Naive thymus-derived CD8-positive, alpha-beta T cell (primary cell): ENCODE results near the gene GNGT2. TPM values are rescaled to one million over a fixed set of nuclear protein-coding genes. Genes with fewer than 3 reads are reported as not detected.
A peak's percentile ranks its signal among the peaks of the same experiment; 100 is the strongest.

ENCODE experiments used
- ATAC-seq, 2 donors: fragments of 150-1000 bp; cut with Tn5 transposase in 1 of 2; sonication (Bioruptor Pico), chemical (Tn5 transposase) in 1 of 2; 1 replicate in 1 of 2; 2 replicates in 1 of 2; pipeline ENCODE4 v1.10.0; 2021; ENCODE audit warnings: mild to moderate bottlenecking in 2 of 2, moderate library complexity in 2 of 2
- POLR2A ChIA-PET: fragments of 350-600 bp; sonication (Branson Sonifier 250); formaldehyde crosslinking; loops from one replicate; lab custom pipeline; 2021; ENCODE audit warnings: antibody characterized with exemption; lab: Charles Lee
- DNase-seq, 10 donors: peaks; one replicate each; pipeline versions ENCODE4 v3.0.0 to v3.0.0-alpha.2; 2020 to 2022
- H3K27ac Mint-ChIP-seq, 10 donors: one replicate each; pipeline ENCODE4 v1.8.0; 2020 to 2022; ENCODE audit warnings: mild to moderate bottlenecking in 10 of 10, mixed read lengths in 10 of 10, moderate library complexity in 4 of 10, inconsistent platforms in 1 of 10
- H3K27me3 Mint-ChIP-seq, 5 donors: one replicate each; pipeline ENCODE4 v1.8.0; 2021 to 2022; ENCODE audit warnings: mixed read lengths in 5 of 5
- H3K36me3 Mint-ChIP-seq, 3 donors: one replicate each; pipeline ENCODE4 v1.8.0; 2020 to 2022; ENCODE audit warnings: mixed read lengths in 3 of 3, mild to moderate bottlenecking in 2 of 3, inconsistent platforms in 1 of 3
- H3K4me1 Mint-ChIP-seq, 4 donors: one replicate each; pipeline ENCODE4 v1.8.0; 2021 to 2022; ENCODE audit warnings: mixed read lengths in 4 of 4
- H3K4me3 Mint-ChIP-seq, 10 donors: one replicate each; pipeline ENCODE4 v1.8.0; 2020 to 2022; ENCODE audit warnings: mild to moderate bottlenecking in 10 of 10, mixed read lengths in 10 of 10, moderate library complexity in 6 of 10, inconsistent platforms in 1 of 10
- H3K9me3 Mint-ChIP-seq, 9 donors: one replicate each; pipeline ENCODE4 v1.8.0; 2020 to 2022; ENCODE audit warnings: mixed read lengths in 9 of 9, mild to moderate bottlenecking in 3 of 9, inconsistent platforms in 1 of 9, moderate library complexity in 1 of 9
- polyA plus RNA-seq, 3 donors: library from polyadenylated mRNA; unstranded; fragments of 300-500 nt; fragmentation: Illumina TruSeq; gene quantifications; one replicate each; pipeline ENCODE4 v1.2.3, GENCODE V29; 2021
- total RNA-seq, 8 experiments: library from RNA in 2 of 8; stranded (reverse) in 2 of 8; gene quantifications; one replicate each; pipeline ENCODE4 v1.2.3 and lab custom pipeline; 2021 to 2026

GNGT2 gene
- total and polyA plus RNA-seq, 5 experiments from 2014 or later, result 4.7 to 25.8 (median 14.7) TPM

DNA sequence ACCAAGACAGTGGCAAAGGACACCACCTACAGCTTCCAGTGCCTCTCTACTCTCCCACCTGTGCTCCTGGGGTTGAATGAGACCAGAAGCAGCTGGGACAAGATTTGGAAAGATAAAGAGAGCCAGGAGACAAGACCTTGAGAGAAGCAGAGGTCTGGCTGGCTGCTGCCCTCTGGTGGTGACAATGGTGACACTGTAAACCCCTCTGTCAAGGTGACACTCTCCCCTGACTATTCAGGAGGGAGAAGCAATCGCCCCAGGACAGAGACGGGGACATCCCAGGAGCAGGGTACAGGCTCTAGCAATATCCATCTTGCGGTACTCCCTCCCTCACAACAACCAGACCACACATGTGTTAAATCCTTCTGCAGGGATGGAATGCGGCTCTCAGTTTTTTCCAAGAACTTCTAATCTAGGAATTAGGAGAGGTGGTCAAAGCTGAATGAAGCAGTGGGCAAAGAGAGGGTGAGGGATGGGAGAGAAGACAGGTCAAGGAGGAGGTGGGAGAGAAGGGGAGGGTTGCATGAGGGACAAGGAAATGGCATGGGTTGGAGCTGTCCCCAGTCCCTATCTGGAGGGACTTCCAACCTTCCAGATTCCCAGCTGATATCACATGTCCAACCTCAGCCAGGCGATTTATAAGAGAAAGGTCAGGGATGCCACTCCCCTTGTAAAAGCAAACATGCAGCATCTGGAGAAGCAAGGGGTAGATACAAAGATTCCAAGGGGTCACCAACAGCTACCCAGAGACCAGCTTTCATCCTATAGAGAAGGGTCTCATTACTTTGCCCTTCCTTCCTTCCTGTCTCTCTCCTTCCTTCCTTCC is 17.3 kb upstream of the GNGT2 start:
- Mint-ChIP-seq H3K27ac (peak overlapping the region in 4 of 10 donors; percentile 33 to 88 (median 62)), H3K9me3 (no peaks in the 10 kb centered on the region), H3K36me3 (peaks cover 0 to 4% (median 0%) of the 10 kb centered on the region in 3 donors), H3K27me3 (peaks cover 0 to 3% (median 0%) of the 10 kb centered on the region in 5 donors), H3K4me1 (peaks cover 25 to 56% (median 46%) of the 10 kb centered on the region in 4 donors), H3K4me3 (peak overlapping the region in 4 of 10 donors; percentile 16 to 60 (median 50))
- ATAC-seq, result peak; percentile 29 to 37
- POLR2A ChIA-PET, result interaction anchor here (0.8 to 8.9 kb wide), 5 partner anchors 11 to 47 kb away, joined by 3 to 112 read pairs (median 20); no protein-coding TSS in a partner anchor
- DNase-seq, result peak; percentile 60 to 90 (median 73)

GRCh38 chr17:49226771-49227435 is 16.5 kb upstream of the GNGT2 start:
- Mint-ChIP-seq H3K36me3 (peaks cover 0 to 11% (median 2%) of the 10 kb centered on the region in 3 donors), H3K9me3 (no peaks in the 10 kb centered on the region), H3K27ac (peak overlapping the region in 4 of 10 donors; percentile 33 to 88 (median 62)), H3K27me3 (peaks cover 0 to 3% (median 0%) of the 10 kb centered on the region in 5 donors), H3K4me3 (peak overlapping the region in 1 of 10 donors; percentile 60), H3K4me1 (peaks cover 26 to 59% (median 50%) of the 10 kb centered on the region in 4 donors)
- ATAC-seq (no peak), DNase-seq (no peak)
- POLR2A ChIA-PET, result interaction anchor here (0.6 to 8.9 kb wide), 7 partner anchors 10 to 48 kb away, joined by 3 to 112 read pairs (median 6); no protein-coding TSS in a partner anchor

- Mint-ChIP-seq H3K4me3 (peak overlapping the region in 4 of 10 donors; percentile 22 to 64 (median 36)), H3K36me3 (peaks cover 0 to 16% (median 2%) of the 10 kb centered on the region in 3 donors), H3K4me1 (peaks cover 25 to 50% (median 44%) of the 10 kb centered on the region in 4 donors), H3K27ac (peak overlapping the region in 1 of 10 donors; percentile 71), H3K27me3 (peaks cover 0 to 2% (median 0%) of the 10 kb centered on the region in 5 donors), H3K9me3 (no peaks in the 10 kb centered on the region)
- DNase-seq (no peak), ATAC-seq (no peak)
- POLR2A ChIA-PET, result interaction anchor here (0.7 to 8.9 kb wide), 5 partner anchors 9 to 45 kb away, joined by 3 to 112 read pairs (median 6); no protein-coding TSS in a partner anchor
Measured at GRCh38 chr17:49225554-49226236, 15.3 kb upstream of the GNGT2 start.

DNA sequence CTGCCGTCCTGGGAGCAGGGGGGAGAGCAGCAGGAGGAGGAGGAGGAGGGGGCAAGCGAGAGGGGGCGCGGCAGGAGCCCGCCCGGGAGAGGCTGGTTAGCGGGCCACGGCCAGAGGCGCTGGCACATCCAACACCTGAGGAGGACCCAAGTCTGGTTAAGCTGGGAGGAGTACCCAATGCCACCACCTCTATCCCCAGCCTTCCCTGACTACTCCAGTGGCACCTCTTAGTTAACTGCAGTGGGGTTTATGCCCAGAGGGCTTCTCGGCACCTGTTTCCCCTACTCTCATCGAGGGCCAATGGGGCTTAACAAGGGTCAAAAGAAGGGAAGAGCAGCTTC is 14.6 kb upstream of the GNGT2 start:
- no peak for ATAC-seq
- peaks cover 0 to 19% (median 2%) of the 10 kb centered on the region in 3 donors for H3K36me3 Mint-ChIP-seq
- no peaks in the 10 kb centered on the region for H3K9me3 Mint-ChIP-seq
- peaks cover 25 to 54% (median 47%) of the 10 kb centered on the region in 4 donors for H3K4me1 Mint-ChIP-seq
- H3K27ac Mint-ChIP-seq, result peak overlapping the region in 2 of 10 donors; percentile 24 to 84
- H3K4me3 Mint-ChIP-seq, result peak overlapping the region; percentile 67 to 87 (median 84)
- H3K27me3 Mint-ChIP-seq, result peaks cover 0 to 2% (median 0%) of the 10 kb centered on the region in 5 donors
- POLR2A ChIA-PET, result interaction anchor here (0.9 to 8.9 kb wide), 5 partner anchors 8 to 332 kb away, joined by 3 to 112 read pairs (median 6); partner anchors contain the start of gene ATP5MC1
- no peak for DNase-seq

DNA sequence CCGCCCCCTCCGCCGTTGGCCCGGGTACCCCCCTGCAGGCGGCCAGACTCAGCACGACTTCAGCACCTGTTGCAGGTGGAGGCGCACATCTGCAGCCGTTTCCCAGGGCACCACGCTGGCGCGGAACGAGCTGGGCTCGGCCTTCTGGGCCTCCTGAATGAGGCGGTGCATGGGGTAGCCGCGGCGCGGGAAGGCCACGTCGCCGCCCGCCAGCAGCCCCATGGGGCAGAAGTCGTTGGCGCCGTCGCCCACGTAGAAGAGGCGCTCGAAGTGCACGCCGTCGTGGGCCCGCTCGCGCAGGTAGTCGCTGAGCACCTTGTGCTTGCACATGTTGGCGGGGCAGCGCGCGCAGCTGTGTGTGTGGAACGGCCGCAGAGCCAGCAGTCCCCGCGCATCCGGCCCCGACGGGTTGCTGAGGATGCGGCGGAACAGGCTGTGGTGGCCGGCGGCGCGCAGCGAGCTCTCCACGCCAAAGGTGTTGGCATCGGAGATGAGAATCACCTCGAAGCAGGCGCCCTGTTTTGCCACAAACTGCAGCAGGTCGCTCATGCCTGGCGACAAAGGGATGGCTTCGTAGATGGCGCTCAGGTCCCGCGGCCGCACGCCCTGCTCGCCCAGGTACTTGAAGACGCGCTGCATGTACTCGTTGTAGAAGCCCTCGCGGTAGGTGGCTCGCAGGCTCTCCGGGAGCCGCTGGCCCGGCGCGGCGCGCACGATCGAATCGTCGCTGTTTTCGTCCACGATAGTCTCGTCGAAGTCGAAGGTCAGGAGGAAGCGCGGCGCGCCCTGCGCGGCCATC is 14.0 kb upstream of the GNGT2 start:
- Mint-ChIP-seq H3K36me3 (peaks cover 0 to 19% (median 2%) of the 10 kb centered on the region in 3 donors), H3K9me3 (no peaks in the 10 kb centered on the region), H3K27me3 (no peaks in the 10 kb centered on the region), H3K4me3 (peak overlapping the region; percentile 67 to 87 (median 84)), H3K4me1 (peaks cover 23 to 55% (median 47%) of the 10 kb centered on the region in 4 donors), H3K27ac (peak overlapping the region in 5 of 10 donors; percentile 24 to 86 (median 73))
- DNase-seq (peak; percentile 35 to 75 (median 56)), ATAC-seq (peak; percentile 60 to 66)
- POLR2A ChIA-PET, result interaction anchor here (0.9 to 8.9 kb wide), 7 partner anchors 7 to 332 kb away, joined by 3 to 112 read pairs (median 6); partner anchors contain the start of genes ABI3, ATP5MC1 and GNGT2

DNA sequence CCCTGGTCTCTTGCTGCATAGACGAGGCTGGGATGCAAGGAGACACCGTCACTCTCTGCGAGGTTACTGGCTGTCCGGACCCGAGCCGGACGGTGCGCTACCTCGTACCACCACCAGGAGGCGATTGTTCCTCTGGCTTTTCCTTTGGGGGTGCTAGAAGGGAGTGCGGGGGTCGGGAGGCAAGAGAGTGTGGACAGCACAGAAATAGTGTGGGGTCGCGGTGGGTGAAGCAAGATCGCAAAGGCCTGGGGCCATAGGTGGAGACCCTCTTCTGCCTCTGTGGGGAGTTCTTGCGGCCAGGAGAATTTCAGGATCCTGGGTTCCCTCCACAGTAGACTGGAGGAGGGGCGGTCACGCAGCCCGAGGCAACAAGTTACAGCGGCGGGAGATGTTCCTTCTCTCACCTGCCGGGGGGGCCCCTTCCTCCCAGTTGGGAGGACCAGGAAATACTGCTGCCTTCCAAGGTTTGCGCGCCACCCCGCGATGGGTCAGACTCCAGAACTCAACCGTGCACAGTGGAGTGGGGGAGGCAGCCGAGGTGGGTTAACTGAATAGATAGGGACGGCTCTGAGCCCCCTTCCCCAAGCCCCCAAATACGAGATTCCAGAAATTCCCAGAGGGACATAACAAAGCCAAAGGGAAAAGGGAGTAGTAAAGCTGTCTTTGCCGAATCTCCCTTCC is 13.3 kb upstream of the GNGT2 start:
- peaks cover 0 to 20% (median 2%) of the 10 kb centered on the region in 3 donors for H3K36me3 Mint-ChIP-seq
- peak overlapping the region in 9 of 10 donors; percentile 61 to 86 (median 73) for H3K27ac Mint-ChIP-seq
- peaks cover 26 to 61% (median 53%) of the 10 kb centered on the region in 4 donors for H3K4me1 Mint-ChIP-seq
- DNase-seq (peak; percentile 40 to 82 (median 62)), ATAC-seq (peak; percentile 1 to 5)
- POLR2A ChIA-PET, result interaction anchor here (0.9 to 8.9 kb wide), 8 partner anchors 7 to 331 kb away, joined by 3 to 112 read pairs (median 6); partner anchors contain the start of genes ABI3, ATP5MC1 and GNGT2
- H3K27me3 Mint-ChIP-seq, result no peaks in the 10 kb centered on the region
- no peaks in the 10 kb centered on the region for H3K9me3 Mint-ChIP-seq
- peak overlapping the region; percentile 67 to 87 (median 84) for H3K4me3 Mint-ChIP-seq

DNA sequence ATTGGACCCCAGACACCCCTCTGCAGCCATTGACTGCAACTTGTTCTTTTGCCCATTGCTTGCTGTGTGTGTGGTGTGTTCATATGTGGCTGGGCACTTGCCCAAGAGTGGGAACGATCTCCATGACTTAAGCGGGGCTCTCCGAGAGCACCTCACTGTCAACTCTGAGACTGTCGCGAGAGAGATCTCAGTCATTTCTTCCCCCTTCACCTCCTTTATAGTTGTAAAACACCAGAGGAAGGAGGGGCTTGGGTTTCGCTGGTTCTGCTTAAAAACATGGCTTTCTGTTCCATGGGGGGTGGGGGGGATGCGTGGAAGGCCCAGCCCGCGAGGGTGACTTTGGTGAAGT is 12.8 kb upstream of the GNGT2 start:
- H3K9me3 Mint-ChIP-seq, result no peaks in the 10 kb centered on the region
- no peaks in the 10 kb centered on the region for H3K27me3 Mint-ChIP-seq
- ATAC-seq (no peak), DNase-seq (no peak)
- POLR2A ChIA-PET, result interaction anchor here (1.2 to 8.9 kb wide), 4 partner anchors 8 to 42 kb away, joined by 3 to 112 read pairs (median 6); partner anchors contain the start of genes ABI3 and GNGT2
- H3K4me1 Mint-ChIP-seq, result peaks cover 30 to 64% (median 58%) of the 10 kb centered on the region in 4 donors
- H3K4me3 Mint-ChIP-seq, result peak overlapping the region; percentile 67 to 87 (median 84)
- peak overlapping the region in 8 of 10 donors; percentile 41 to 86 (median 70) for H3K27ac Mint-ChIP-seq
- H3K36me3 Mint-ChIP-seq, result peaks cover 0 to 20% (median 2%) of the 10 kb centered on the region in 3 donors

DNA sequence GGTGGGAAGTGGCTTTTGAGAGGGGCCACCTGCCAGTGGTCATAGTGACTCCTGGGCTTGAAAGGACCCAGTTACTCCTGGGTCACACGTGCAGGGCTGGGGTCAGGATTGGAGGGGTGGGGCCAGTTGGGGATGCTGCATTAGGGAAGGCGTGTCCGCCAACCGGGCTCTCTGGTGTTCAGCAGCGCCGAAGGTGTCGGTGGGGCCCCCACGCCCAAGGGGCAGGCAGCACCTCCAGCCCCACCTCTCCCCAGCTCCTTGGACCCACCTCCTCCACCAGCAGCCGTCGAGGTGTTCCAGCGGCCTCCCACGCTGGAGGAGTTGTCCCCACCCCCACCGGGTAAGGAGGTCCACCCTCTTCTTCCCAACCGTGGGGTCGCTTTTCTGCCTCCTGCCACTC is 9.6 kb upstream of the GNGT2 start:
- H3K36me3 Mint-ChIP-seq, result peaks cover 0 to 33% (median 2%) of the 10 kb centered on the region in 3 donors
- no peak for DNase-seq

GRCh38 chr17:49218941-49219913 is 8.9 kb upstream of the GNGT2 start:
- peak; percentile 66 to 77 for ATAC-seq
- Mint-ChIP-seq H3K4me1 (peaks cover 38 to 78% (median 76%) of the 10 kb centered on the region in 4 donors), H3K9me3 (no peaks in the 10 kb centered on the region), H3K36me3 (peaks cover 0 to 34% (median 2%) of the 10 kb centered on the region in 3 donors), H3K4me3 (peak overlapping the region; percentile 46 to 98 (median 86)), H3K27me3 (no peaks in the 10 kb centered on the region), H3K27ac (peak overlapping the region; percentile 94 to 100 (median 98))
- DNase-seq, result peak; percentile 36 to 81 (median 67)
- POLR2A ChIA-PET, result interaction anchor here (0.7 to 13.0 kb wide), 6 partner anchors 8 to 149 kb away, joined by 3 to 195 read pairs (median 23); partner anchors contain the start of genes ABI3, GNGT2 and PHOSPHO1

More for the DNA sequence above, 9.6 kb upstream of the GNGT2 start:
- Mint-ChIP-seq H3K27me3 (no peaks in the 10 kb centered on the region), H3K9me3 (no peaks in the 10 kb centered on the region), H3K4me1 (peaks cover 40 to 78% (median 73%) of the 10 kb centered on the region in 4 donors), H3K27ac (peak overlapping the region; percentile 53 to 100 (median 98)), H3K4me3 (peak overlapping the region in 6 of 10 donors; percentile 46 to 98 (median 86))
- POLR2A ChIA-PET, result interaction anchor here (5.6 to 13.0 kb wide), 4 partner anchors 8 to 27 kb away, joined by 41 to 195 read pairs (median 85); partner anchors contain the start of genes ABI3, GNGT2 and PHOSPHO1
- ATAC-seq, result no peak
